T-helper 2 cell treated with Interferon-gamma antibody and Interleukin-4, amounts not matched to agents 5 μg/mL and 100 μg/mL, for 36 hours (primary cell): Measurements from ENCODE around the gene SMIM20.
"Not testable (repeated sequence)": the region's sequence is repeated elsewhere in the genome, so short reads cannot be mapped to it uniquely, and the experiment has no call there.

ENCODE experiments used
- DNase-seq: peaks from one replicate; pipeline ENCODE4 v3.0.0; 2021; ENCODE audit warnings: low spot score
- H3K27ac Mint-ChIP-seq: one replicate; pipeline ENCODE4 v1.8.0; 2021; ENCODE audit warnings: mild to moderate bottlenecking, mixed read lengths
- H3K27me3 Mint-ChIP-seq: one replicate; pipeline ENCODE4 v1.8.0; 2021; ENCODE audit warnings: low read depth, mixed read lengths
- H3K36me3 Mint-ChIP-seq: one replicate; pipeline ENCODE4 v1.8.0; 2021; ENCODE audit warnings: low read depth, mixed read lengths
- H3K4me1 Mint-ChIP-seq: one replicate; pipeline ENCODE4 v1.8.0; 2021; ENCODE audit warnings: low read depth, mixed read lengths
- H3K4me3 Mint-ChIP-seq: one replicate; pipeline ENCODE4 v1.8.0; 2022; ENCODE audit warnings: mild to moderate bottlenecking, moderate library complexity, mixed read lengths
- H3K9me3 Mint-ChIP-seq: one replicate; pipeline ENCODE4 v1.8.0; 2021; ENCODE audit warnings: mixed read lengths

Gene SMIM20

DNA sequence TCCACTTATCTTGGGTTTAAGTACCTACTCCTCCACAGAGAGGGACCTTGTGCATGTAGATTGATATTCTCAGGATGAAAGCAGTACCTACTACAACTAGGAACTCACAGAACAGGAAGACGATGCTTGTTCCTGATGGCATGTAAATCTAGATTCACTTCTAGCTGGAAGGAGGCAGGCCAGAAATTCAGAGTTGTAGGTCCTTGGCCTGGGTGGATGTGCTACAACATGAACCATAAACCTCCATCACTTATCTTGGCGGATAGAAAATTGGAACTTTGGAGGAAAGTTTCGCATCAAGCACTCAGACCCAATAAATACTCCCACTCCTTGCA is 9.3 kb upstream of the SMIM20 start:
- Mint-ChIP-seq H3K27ac (no peak overlapping the region), H3K4me3 (no peak overlapping the region), H3K4me1 (peaks cover 6% of the 10 kb centered on the region), H3K36me3 (no peaks in the 10 kb centered on the region), H3K27me3 (peaks cover 10% of the 10 kb centered on the region), H3K9me3 (no peaks in the 10 kb centered on the region)
- DNase-seq: no peak

DNA sequence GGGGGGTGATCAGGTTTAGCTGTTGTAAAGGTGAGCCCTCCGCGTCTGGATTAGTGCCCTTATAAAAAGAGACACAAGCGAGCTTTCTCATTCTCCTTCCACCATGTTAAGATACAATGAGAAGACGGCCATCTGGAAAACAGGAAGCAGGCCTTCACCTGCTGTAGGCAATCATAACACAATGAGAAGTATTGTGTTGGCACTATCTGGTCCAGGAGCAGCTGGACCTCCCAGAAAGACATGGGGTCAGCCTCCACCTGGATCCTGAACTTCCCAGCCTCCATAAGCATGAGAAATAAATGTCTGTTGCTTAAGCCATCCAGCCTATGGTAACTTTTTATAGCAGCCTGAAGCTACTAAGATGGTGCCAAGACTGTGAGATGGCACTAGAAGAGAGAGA is 8.6 kb upstream of the SMIM20 start:
- Mint-ChIP-seq H3K27me3 (peaks cover 8% of the 10 kb centered on the region), H3K27ac (no peak overlapping the region), H3K36me3 (no peaks in the 10 kb centered on the region), H3K4me1 (peaks cover 4% of the 10 kb centered on the region), H3K4me3 (no peak overlapping the region), H3K9me3 (no peaks in the 10 kb centered on the region)
- no peak for DNase-seq

DNA sequence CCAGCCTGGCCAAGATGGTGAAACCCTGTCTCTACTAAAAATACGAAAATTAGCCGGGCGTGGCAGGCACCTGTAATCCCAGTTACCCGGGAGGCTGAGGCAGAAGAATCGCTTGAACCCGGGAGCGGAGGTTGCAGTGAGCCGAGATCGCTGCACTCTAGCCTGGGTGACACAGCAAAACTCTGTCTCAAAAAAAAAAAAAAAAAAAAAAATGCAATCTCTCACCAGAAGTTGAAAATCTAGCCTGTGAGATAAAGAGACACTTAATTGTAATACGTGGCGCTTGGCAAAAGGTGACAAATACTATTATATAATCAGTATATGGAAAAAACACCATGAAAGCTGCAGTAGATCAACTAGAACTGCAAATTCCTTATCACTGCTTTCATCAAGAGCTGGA is 7.9 kb upstream of the SMIM20 start:
- not testable (repeated sequence) for H3K27ac Mint-ChIP-seq, H3K4me3 Mint-ChIP-seq, H3K4me1 Mint-ChIP-seq

DNA sequence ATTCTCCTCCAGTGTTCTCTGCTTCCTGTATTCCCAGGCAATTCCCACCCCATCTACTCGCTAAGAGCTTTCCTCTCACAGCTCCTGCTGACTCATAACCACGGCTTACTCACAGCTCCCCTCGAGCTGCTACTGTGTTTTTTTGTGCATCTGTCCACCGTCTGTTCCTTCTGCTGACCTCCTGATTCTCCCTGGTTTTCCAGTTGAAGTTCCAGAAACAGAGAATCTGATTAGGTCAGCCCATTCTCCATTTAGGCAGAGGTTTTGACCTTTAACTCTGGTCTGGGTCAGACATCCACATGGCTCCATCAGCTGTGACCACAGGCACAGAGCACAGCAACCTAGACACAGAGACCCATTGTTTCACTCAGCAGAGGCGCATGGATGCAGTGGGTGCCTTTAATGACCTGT is 5.5 kb upstream of the SMIM20 start:
- Mint-ChIP-seq H3K4me3 (no peak overlapping the region), H3K27ac (no peak overlapping the region), H3K36me3 (no peaks in the 10 kb centered on the region), H3K4me1 (peaks cover 3% of the 10 kb centered on the region), H3K27me3 (peaks cover 7% of the 10 kb centered on the region), H3K9me3 (no peaks in the 10 kb centered on the region)
- DNase-seq: no peak

More for the DNA sequence above, 7.9 kb upstream of the SMIM20 start:
- H3K36me3 Mint-ChIP-seq, DNase-seq, H3K9me3 Mint-ChIP-seq, H3K27me3 Mint-ChIP-seq: not testable (repeated sequence)

DNA sequence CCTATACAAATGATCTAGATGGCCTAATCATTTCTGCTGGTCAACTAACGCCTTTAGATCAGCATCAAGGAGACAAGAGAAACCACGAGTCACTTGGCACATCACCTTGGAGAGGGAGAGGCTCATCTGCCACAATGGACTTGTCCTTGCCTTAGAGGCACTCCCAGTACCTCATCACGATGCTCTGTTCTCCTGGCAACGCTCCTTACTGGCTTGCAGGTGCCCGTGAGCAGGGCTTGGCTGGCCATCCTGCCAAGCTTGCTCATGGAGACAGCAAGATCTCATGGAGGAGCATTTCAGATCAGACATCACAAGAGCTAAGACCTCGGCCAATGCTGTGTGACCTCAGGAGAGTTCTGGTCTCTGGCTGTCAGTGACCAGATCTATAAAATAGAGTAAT is 2.7 kb upstream of the SMIM20 start:
- DNase-seq: no peak
- Mint-ChIP-seq H3K27me3 (peaks cover 7% of the 10 kb centered on the region), H3K27ac (no peak overlapping the region), H3K4me1 (peaks cover 11% of the 10 kb centered on the region), H3K4me3 (no peak overlapping the region), H3K36me3 (no peaks in the 10 kb centered on the region), H3K9me3 (no peaks in the 10 kb centered on the region)

DNA sequence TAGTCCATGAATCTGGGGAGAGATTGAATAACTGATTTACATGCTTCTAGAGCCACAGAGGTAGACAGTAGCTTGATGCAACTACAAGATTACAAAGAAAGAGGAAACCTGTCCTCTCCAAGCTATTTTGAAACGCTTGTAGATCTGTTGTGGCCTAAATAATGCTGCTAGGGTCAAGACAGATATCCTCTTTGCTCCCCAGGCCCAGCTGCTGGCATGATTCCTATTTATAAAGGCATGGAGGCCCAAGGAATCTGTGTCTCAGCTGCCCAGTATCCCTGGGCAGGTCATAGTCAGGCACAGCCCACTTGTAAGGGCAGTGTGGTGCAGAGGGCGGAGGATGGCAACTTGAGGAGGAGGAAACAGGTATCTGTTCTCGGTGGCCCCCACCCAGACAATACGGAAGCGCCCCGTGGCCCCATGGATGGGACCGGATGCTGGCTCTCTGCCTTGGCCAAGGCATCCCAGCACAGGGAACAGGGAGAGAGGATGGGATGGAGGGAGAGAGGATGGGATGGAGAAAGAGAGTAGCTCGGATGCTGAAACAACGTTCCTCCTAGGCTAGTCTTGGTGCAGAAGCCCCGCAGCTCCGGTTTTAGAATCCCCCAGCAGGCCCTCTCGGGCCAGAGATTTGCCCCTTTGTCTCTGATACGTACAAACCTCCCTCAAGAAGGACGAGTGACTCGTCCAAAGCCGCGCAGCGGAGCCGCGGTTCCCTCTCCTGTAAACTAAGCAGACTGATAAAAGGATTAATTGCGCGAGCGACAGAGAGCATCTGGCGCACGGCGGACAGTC is 767 bp upstream of the SMIM20 start:
- Mint-ChIP-seq H3K27ac (peak overlapping the region; percentile 87), H3K9me3 (no peaks in the 10 kb centered on the region), H3K27me3 (peaks cover 7% of the 10 kb centered on the region), H3K4me3 (peak overlapping the region; percentile 96), H3K36me3 (no peaks in the 10 kb centered on the region), H3K4me1 (peaks cover 11% of the 10 kb centered on the region)
- DNase-seq: peak; percentile 10

DNA sequence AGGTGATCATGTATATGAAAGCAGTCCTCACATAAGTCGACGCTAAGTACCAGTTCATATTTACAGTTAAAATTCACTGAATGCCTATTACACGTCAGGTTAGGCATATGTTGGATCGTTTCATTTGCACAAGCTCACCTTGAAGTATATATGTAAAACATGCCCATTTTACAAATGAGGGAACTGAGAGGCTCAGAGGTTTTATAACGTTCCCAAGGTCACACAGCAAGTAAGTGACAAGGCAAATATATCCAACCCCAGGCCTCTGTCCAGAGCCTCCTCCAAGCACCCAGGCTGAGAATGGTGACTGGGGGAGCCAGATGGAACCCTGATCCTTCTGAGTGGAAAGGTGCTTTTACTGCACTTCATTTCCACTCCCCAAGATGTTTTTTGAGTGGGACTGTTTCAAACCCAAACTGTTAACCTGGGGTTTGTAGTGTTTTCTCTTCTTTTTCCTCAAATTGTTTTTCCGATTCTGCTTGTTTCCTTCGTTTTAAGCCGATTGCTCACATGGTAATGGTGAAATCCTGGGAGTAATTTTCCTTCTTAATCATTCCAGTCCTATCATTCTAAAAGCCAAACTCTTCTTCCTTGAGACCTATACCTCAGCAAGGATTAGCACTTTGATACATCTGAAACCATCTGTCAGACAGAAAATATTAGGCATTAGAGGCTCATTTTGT is 791 bp downstream of the SMIM20 start:
- H3K4me1 Mint-ChIP-seq: peaks cover 11% of the 10 kb centered on the region
- H3K9me3 Mint-ChIP-seq: no peaks in the 10 kb centered on the region
- peaks cover 2% of the 10 kb centered on the region for H3K27me3 Mint-ChIP-seq
- peak overlapping the region; percentile 95 for H3K27ac Mint-ChIP-seq
- peak overlapping the region; percentile 96 for H3K4me3 Mint-ChIP-seq
- H3K36me3 Mint-ChIP-seq: peaks cover 2% of the 10 kb centered on the region
- no peak for DNase-seq

DNA sequence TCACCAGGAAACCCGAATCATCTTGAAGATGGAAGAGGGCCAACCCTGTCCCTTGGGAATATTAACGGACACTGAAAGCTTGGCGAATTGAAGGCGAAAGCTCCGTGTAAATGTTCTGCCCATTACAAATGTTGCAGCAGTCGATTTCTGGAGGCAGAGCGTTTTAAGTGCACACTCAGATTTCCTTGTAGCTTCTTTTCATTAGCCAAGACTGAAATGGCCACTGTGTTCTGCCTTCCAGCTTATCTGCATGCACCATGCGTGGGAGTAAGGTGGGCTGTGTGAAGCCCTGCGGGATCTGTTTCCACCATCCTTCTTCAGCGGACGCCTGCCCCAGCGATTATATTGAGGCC is 1.3 kb downstream of the SMIM20 start:
- no peak for DNase-seq
- H3K4me3 Mint-ChIP-seq: peak overlapping the region; percentile 96

DNA sequence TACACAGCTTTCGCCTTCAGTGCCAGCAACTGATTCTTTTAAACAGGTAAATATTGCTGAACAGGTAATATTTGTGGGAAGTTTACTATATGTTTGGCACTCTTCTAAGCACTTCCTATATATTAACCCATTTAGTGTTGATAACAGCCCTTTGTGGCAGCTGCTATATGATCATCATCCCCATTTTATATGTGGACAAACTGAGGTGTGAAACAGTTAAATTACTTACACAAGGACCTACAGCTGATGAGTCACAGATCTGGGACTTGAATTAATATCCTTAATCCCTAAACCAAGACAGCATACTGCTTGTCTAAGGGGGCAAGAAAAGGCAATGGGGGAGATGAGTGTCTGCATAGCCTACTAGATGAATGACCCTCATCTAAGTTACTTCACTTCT is 2.9 kb downstream of the SMIM20 start:
- no peaks in the 10 kb centered on the region for H3K27me3 Mint-ChIP-seq
- H3K4me1 Mint-ChIP-seq: peaks cover 11% of the 10 kb centered on the region
- no peak overlapping the region for H3K27ac Mint-ChIP-seq
- peaks cover 2% of the 10 kb centered on the region for H3K36me3 Mint-ChIP-seq
- no peaks in the 10 kb centered on the region for H3K9me3 Mint-ChIP-seq
- H3K4me3 Mint-ChIP-seq: no peak overlapping the region
- no peak for DNase-seq

More for the DNA sequence above, 1.3 kb downstream of the SMIM20 start:
- Mint-ChIP-seq H3K27me3 (peaks cover 2% of the 10 kb centered on the region), H3K36me3 (peaks cover 2% of the 10 kb centered on the region), H3K9me3 (no peaks in the 10 kb centered on the region), H3K4me1 (peaks cover 11% of the 10 kb centered on the region), H3K27ac (peak overlapping the region; percentile 86)

DNA sequence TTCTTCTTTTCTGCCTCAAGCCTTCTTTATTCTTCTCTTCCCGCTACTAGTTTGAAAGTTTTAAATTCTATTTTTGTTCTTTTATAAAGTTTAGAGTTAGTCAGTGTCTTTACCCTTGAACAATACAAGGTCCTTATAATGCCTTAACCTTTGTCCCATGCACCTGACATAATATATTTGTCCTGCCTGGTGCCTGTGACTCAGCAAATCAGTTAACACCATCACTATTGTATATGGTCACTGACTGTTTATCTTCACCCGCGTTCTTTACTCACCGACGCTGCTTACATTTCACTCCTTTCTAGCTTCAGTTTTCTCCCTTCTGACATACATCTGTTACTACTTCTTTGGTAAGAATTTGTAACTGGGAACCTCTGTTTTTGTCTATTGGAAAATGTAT is 5.7 kb downstream of the SMIM20 start:
- no peaks in the 10 kb centered on the region for H3K9me3 Mint-ChIP-seq
- H3K4me3 Mint-ChIP-seq: no peak overlapping the region
- H3K27ac Mint-ChIP-seq: no peak overlapping the region
- peaks cover 11% of the 10 kb centered on the region for H3K4me1 Mint-ChIP-seq
- H3K36me3 Mint-ChIP-seq: peaks cover 2% of the 10 kb centered on the region
- no peak for DNase-seq
- H3K27me3 Mint-ChIP-seq: no peaks in the 10 kb centered on the region

DNA sequence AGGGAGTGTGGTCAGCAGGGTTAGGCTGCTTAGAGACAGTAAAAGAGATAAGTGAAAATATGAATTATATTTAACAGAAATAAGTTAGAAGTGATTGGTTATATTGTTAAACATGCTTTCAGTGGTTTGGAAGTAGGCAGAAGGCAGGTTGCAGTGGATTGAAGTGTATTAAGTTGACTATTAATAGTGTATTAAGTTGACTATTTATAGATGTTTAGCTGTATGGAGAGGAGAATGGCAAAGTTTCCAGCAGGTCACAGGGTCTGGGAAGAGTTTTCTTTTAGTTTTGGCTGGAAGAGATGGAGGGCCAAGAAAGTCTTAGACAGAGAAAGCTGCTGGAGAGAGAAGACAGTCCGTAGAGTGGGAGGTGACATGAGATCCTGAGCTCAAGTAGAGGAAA is 7.9 kb downstream of the SMIM20 start:
- Mint-ChIP-seq H3K27ac (no peak overlapping the region), H3K4me1 (peaks cover 8% of the 10 kb centered on the region), H3K36me3 (peaks cover 2% of the 10 kb centered on the region), H3K4me3 (no peak overlapping the region), H3K27me3 (no peaks in the 10 kb centered on the region), H3K9me3 (no peaks in the 10 kb centered on the region)
- DNase-seq: no peak

DNA sequence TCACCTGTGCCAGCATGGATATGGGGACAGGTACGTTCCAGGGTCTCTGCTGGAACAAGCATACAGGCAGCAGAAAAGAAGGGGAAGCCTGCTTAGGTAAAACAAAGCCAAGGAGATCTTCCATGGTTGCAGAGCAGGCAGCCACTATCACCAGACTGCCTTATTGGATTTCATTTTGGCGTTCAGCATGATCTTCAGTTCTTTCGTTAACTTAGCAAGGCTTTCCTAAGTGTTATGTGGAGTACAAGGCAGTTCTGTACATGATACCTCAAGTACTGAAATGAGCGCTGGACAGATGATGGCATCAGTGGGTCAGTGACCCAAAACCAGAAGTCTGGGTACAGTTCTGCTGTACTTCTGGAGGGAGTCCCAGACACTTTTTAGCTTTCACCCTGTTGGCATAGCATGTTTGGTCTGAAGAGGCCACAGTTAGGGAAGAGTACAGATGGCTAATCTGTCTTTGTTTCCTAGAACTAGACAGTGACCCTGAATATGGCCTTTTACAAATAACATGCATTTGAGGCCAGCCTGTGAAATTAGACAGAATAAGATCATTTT is 8.9 kb downstream of the SMIM20 start:
- Mint-ChIP-seq H3K27ac (no peak overlapping the region), H3K36me3 (peaks cover 2% of the 10 kb centered on the region), H3K27me3 (no peaks in the 10 kb centered on the region), H3K4me1 (peaks cover 9% of the 10 kb centered on the region), H3K9me3 (no peaks in the 10 kb centered on the region), H3K4me3 (no peak overlapping the region)
- DNase-seq: no peak

DNA sequence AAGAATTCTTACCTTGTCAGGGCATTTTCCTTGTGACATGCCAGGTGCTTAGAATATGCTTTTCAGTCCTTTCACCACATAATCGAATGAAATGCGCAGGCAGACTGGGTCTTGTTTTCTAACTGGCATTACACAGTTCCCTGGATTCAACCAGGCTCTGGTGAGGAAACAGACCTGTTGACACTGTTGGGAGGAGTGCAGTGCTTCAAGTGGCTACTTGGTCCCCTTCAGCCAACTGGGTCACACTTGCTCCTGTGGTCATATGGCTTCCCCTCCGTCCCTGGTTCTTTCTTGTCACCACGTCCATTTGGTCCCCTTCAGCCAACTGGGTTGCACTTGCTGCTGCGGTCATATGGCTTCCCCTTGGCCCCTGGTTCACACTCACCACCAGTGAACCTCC is 9.7 kb downstream of the SMIM20 start:
- Mint-ChIP-seq H3K4me1 (peaks cover 9% of the 10 kb centered on the region), H3K4me3 (no peak overlapping the region), H3K36me3 (peaks cover 2% of the 10 kb centered on the region), H3K9me3 (no peaks in the 10 kb centered on the region), H3K27ac (no peak overlapping the region), H3K27me3 (no peaks in the 10 kb centered on the region)
- no peak for DNase-seq

DNA sequence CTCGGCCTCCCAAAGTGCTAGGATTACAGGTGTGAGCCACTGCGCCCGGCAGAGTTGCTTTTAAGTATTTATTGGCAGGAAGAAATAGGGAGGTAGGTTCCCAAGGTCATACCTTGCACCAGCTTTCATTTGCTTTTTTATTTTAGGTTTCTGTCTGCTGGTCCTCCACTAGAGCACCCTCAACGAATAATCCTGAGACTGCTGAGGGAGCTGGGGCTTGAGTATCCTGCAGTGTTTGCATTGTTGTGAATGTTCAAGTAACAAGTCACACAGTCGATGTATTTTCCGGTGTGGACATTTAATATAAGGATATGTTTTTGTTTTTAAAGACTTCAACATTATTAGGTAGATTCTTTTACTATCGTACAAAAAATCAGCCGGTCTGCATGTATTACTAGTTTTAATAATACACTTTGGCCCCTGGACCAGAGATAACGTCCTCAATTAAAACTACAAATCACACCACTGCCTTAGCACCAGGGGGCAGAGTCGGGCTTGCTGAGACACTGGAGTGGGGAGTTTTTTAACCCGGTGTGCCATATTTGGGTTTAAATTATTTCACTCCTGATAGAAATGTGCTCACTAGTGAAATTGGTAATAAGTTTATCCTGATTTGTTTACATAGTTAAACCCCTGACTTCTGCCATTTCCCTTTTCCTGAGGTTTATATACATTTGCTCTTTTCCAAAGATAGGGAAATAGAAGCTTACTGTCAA is 11.6 kb downstream of the SMIM20 start:
- H3K4me3 Mint-ChIP-seq: no peak overlapping the region
- H3K27me3 Mint-ChIP-seq: no peaks in the 10 kb centered on the region
- peak; percentile 23 for DNase-seq
- H3K9me3 Mint-ChIP-seq: no peaks in the 10 kb centered on the region
- peaks cover 3% of the 10 kb centered on the region for H3K36me3 Mint-ChIP-seq
- H3K4me1 Mint-ChIP-seq: peaks cover 13% of the 10 kb centered on the region
- no peak overlapping the region for H3K27ac Mint-ChIP-seq
